Activated naive CD4-positive, alpha-beta T cell treated with anti-CD3 and anti-CD28 coated beads, Interleukin-2, amount 50 U/mL, for 72 hours (primary cell): ENCODE results near the gene PRSS16. TPM values are rescaled to one million over a fixed set of nuclear protein-coding genes. Genes with fewer than 3 reads are reported as not detected.

ENCODE experiments used
- ATAC-seq, 2 donors: fragments of 150-1000 bp; cut with Tn5 transposase; 2 replicates each; pipeline ENCODE4 v1.10.0; 2021; ENCODE audit warnings: mild to moderate bottlenecking in 2 of 2, moderate library complexity in 2 of 2
- DNase-seq, 2 donors: peaks; one replicate each; pipeline ENCODE4 v3.0.0; 2021 to 2022; ENCODE audit warnings: low spot score in 2 of 2
- H3K27ac Mint-ChIP-seq, 2 donors: one replicate each; pipeline ENCODE4 v1.8.0; 2022; ENCODE audit warnings: mild to moderate bottlenecking in 2 of 2, mixed read lengths in 2 of 2
- H3K36me3 Mint-ChIP-seq, 2 donors: one replicate each; pipeline ENCODE4 v1.8.0; 2022; ENCODE audit warnings: mixed read lengths in 2 of 2
- H3K9me3 Mint-ChIP-seq, 2 donors: one replicate each; pipeline ENCODE4 v1.8.0; 2022; ENCODE audit warnings: mixed read lengths in 2 of 2
- total RNA-seq, 2 donors: library from RNA; stranded (reverse); gene quantifications; one replicate each; pipeline ENCODE4 v1.2.3, GENCODE V29; 2022

The PRSS16 gene
- total RNA-seq, 2 donors from 2014 or later = 1.3 to 2.5 TPM

DNA sequence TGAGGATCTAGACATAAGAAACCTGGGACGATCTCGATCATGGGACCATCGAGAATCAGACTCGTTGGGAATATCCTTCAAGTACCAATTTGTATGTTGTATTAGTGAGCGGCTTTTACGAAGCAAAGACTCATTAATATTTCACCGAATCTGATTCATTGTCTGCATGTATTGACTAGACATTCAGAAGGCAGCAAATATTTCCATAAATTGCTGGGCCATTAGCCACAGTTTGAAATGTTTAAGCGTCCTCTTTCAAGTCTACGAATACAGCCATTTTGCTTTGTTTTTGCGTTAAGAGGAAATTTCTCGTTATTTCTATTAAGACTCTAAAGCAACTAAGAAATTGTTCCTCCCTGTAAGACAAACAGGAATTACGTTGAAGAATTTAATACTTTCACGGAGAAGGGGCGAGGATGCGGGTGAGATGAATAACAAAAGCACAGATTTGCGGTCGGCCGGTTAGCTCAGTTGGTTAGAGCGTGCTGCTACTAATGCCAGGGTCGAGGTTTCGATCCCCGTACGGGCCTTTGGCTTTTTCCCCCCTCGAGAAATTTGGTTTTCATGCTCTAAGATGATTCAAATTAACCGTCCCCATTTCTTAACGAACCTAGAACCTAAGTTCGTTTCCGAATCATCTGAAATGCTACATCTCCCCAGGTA lies 46.1 kb downstream of the PRSS16 start:
- no peak overlapping the region for H3K27ac Mint-ChIP-seq
- peaks cover 58 to 60% of the 10 kb centered on the region in 2 donors for H3K36me3 Mint-ChIP-seq
- DNase-seq (no peak), ATAC-seq (no peak)
- peaks cover 37 to 43% of the 10 kb centered on the region in 2 donors for H3K9me3 Mint-ChIP-seq

DNA sequence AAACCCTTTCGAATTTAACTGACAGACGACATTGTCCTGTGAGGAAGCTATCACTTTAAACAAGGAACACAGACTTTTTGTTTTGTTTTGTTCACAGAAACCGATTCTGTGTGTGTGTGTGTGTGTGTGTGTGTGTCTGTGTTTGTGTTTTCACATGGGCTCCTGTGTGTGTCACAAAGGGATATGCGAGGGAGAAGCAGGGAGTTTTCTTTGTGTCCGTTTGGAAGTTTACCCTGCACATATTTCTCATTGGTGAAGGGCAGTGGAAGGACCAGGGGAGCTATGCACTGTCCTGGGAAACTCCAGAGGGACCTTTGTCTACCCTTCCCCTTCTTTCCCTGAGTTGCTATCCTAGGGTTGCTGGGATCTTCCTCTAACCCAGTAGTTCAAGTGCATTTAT lies 46.9 kb downstream of the PRSS16 start:
- Mint-ChIP-seq H3K36me3 (peaks cover 56% of the 10 kb centered on the region in 2 donors), H3K9me3 (peaks cover 36 to 43% of the 10 kb centered on the region in 2 donors), H3K27ac (no peak overlapping the region)
- no peak for DNase-seq
- no peak for ATAC-seq

DNA sequence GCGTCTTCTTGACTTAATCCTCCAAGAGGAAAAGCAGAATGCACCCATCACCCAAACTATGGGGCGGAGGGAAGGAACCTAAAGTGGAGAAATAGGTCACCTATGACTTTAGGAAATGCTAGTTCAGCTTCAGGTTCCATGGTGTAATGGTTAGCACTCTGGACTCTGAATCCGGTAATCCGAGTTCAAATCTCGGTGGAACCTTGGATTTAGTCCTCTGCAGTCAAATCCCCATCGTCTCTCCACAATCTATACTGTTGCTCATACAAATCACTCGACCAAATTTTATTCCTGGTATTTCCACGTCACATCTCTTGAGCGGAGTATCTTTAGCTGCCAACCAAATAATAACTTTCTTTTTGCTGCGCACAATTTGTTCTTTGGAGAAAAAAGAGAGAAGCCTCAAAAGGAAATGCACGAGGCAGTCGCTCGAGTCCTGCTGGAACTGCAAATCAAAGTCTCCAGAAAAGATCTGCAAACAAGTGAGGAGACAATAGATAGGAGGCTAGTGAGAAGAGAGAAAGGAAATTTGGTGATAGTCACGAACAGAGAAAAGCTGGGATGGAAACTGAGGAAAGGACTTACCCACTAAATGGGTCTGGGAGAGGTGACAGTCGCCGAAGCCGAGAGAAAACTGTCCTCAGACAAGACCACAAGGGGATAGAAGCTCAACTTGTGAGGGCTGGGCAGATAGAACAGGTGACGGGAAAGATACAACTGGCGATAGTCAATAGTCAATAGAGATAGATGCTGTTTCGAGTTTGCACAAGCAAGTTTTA lies 48.0 kb downstream of the PRSS16 start:
- H3K9me3 Mint-ChIP-seq = peaks cover 29 to 38% of the 10 kb centered on the region in 2 donors
- no peak for DNase-seq
- H3K36me3 Mint-ChIP-seq = peaks cover 49 to 50% of the 10 kb centered on the region in 2 donors
- H3K27ac Mint-ChIP-seq = peak overlapping the region in 1 of 2 donors; percentile 6
- no peak for ATAC-seq

DNA sequence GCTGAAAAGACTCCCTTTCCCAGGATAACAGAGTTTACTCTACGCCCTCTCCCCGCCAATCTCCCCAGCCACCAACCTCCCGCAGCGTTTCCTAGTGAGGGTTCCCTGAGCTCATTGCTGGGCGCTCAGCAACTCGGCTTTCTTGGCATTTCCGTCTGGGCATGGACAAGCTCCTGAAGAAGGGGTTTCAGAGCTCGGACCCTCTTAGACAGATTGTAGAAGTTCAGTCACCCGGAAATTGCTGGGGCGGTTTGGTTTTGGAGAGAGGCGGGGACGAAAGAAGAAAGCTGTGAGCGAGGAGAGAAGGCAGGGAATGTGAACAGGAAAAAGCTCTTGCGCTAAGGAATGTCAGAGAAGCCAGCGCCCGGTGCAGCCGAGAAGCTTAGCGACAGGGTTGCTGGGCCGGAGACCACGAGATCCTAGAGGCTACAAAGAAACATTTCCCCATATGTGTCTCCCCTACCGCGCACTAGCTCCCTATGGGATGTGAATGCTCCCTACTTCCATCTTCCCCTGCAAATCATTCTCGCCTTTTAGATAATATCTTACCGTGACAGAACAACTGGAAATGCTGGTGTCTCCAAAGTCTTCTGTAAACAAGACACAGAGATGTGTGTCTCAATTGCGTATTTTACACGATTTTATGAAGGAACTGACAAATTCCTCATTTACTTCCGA lies 48.7 kb downstream of the PRSS16 start:
- peaks cover 45 to 46% of the 10 kb centered on the region in 2 donors for H3K36me3 Mint-ChIP-seq
- peaks cover 24 to 31% of the 10 kb centered on the region in 2 donors for H3K9me3 Mint-ChIP-seq
- DNase-seq (no peak), ATAC-seq (no peak)
- H3K27ac Mint-ChIP-seq = peak overlapping the region in 1 of 2 donors; percentile 75

DNA sequence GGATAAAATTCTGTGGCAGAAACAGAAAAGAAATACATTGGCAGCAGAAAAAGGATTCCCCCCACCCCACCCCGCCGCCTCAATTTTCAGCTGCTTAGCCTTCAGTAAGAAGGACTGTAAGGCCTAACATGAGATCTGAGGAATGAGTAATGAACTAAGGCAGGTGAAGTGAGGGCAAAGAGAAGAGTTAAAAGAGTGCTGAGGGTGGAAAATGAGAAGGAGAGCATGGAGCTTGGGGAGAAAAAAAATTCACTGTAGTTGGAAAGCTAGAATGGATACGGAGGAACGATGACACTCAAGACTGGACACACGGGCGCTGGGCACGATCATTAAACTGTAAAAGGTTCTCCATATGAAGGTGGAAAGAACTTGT lies 50.0 kb downstream of the PRSS16 start:
- Mint-ChIP-seq H3K36me3 (peaks cover 44 to 46% of the 10 kb centered on the region in 2 donors), H3K27ac (peak overlapping the region in 1 of 2 donors; percentile 8), H3K9me3 (peaks cover 19 to 24% of the 10 kb centered on the region in 2 donors)
- no peak for ATAC-seq
- DNase-seq = no peak

DNA sequence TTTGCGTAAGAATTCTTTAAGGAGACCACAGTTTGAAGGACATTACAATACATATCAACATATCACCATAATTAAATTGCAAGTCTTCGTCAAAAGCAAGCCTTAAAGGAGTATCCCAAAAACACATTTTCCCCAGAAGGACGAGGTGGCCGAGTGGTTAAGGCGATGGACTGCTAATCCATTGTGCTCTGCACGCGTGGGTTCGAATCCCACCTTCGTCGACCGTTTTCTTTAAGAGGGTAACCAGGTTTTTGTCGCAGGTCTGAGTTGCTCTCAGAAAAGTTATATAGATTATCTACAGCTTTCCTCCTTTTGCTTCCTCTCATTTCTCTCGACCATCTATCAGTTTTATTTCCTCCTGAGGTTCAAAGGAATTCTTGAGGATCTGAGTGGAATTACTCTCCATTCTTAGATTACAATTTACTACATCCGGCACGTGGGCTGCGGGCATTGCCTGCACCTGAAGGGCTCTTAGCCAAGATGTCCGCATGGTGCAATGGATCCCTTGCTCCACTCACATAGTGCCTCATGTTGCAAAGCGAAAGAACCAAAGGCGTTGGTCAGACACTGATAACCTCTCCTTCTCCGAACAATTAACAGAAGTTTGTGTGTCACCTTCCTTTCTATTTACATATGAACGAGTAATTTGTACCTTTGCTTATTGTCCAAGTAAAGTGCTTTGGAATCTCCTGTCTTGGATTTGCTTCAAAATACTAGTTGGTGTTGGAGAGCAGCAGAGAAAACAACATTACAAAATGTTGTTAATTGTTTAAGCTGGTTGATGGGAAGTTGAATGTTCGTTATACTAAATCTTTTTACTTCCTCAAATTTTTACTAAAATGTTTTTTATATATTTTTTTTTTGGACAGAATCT lies 50.6 kb downstream of the PRSS16 start:
- Mint-ChIP-seq H3K27ac (peak overlapping the region in 1 of 2 donors; percentile 58), H3K36me3 (peaks cover 49 to 50% of the 10 kb centered on the region in 2 donors)
- DNase-seq = no peak

DNA sequence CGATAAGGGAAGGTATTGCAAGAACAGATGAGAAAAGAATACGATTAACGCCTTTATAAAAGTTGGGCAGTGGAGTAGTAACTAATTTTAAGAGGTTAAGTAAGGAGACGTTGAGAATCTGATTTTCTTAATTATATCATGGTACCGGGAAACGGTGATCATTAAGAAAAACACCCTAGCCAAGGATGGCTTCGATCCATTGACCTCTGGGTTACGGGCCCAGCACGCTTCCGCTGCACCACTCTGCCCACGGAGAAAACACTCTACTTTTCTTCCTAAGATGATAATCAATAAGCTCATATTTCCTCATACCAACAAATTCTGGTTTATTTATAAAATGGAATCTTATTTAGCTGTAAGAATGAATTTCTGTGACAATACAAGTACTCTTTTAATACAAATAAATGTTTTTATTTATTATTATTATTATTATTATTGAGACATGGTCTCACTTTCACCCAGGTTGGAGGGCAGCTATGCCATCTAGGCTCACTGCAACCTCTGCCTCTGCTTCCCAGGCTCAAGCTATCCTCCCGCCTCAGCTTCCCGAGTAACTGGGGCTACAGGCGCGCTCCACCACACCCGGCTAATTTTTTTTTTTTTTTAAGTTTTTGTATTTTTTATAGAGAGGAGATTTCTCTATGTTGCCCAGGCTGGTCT lies 56.2 kb downstream of the PRSS16 start:
- Mint-ChIP-seq H3K27ac (peak overlapping the region in 1 of 2 donors; percentile 85), H3K9me3 (peaks cover 4 to 8% of the 10 kb centered on the region in 2 donors), H3K36me3 (peaks cover 14 to 17% of the 10 kb centered on the region in 2 donors)
- DNase-seq (no peak), ATAC-seq (peak in 1 of 2 donors; percentile 34)

More for the DNA sequence above, 50.6 kb downstream of the PRSS16 start:
- H3K9me3 Mint-ChIP-seq = peaks cover 22 to 28% of the 10 kb centered on the region in 2 donors
- no peak for ATAC-seq

Other genes with a start within 250 kb of the PRSS16 start
- not detected for gene POM121L2, start 64.6 kb downstream of the PRSS16 start, total RNA-seq
- 1 to 10 TPM; 3.4 to 6.1 TPM for gene ZNF391, start 141.1 kb downstream of the PRSS16 start, total RNA-seq
- gene ZNF184, start 225.4 kb downstream of the PRSS16 start, total RNA-seq = 10 to 100 TPM; 10.2 to 15.4 TPM